ENCODE data around the gene UBE2D2. TPM values are rescaled to one million over a fixed set of nuclear protein-coding genes. Genes with fewer than 3 reads are reported as not detected.

Gene UBE2D2
- total and polyA plus RNA-seq, 2 of the 13 experiments (the other 11 are each of a cell fraction or from before 2014, with no cell fraction given), result 79.1 to 109 TPM

DNA sequence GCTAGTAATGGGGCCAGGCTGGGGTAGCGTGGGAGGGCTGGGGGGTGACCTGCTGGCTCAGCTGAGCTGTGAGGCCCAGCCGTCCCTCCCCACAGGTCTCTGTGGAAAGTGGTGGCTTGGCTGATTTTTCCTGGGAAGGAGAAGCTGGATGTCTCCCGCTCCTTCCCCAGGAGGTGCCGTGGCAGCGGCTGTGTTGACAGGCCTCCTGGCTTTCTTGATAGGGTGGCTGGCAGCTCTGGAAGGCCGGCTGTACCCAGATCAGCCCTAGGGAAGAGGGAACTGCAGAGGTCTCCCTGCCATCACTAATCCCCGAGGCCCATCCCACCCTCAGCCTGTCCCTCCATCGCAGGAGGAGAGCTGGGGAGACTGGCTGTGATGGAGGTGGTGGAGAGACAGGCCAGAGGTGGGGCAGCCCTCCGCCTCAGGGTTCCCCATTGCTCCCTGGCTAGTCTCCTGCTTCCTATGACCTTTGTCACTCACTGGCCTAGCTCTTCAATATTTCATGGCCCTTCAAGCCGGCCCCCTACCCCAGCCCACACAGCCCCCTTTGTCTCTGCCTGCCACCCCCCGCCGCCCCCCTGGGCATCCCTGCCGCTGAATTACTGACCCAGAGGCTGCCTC is 93.8 kb downstream of the UBE2D2 start (continued):
- TF ChIP-seq, protein P1, sequence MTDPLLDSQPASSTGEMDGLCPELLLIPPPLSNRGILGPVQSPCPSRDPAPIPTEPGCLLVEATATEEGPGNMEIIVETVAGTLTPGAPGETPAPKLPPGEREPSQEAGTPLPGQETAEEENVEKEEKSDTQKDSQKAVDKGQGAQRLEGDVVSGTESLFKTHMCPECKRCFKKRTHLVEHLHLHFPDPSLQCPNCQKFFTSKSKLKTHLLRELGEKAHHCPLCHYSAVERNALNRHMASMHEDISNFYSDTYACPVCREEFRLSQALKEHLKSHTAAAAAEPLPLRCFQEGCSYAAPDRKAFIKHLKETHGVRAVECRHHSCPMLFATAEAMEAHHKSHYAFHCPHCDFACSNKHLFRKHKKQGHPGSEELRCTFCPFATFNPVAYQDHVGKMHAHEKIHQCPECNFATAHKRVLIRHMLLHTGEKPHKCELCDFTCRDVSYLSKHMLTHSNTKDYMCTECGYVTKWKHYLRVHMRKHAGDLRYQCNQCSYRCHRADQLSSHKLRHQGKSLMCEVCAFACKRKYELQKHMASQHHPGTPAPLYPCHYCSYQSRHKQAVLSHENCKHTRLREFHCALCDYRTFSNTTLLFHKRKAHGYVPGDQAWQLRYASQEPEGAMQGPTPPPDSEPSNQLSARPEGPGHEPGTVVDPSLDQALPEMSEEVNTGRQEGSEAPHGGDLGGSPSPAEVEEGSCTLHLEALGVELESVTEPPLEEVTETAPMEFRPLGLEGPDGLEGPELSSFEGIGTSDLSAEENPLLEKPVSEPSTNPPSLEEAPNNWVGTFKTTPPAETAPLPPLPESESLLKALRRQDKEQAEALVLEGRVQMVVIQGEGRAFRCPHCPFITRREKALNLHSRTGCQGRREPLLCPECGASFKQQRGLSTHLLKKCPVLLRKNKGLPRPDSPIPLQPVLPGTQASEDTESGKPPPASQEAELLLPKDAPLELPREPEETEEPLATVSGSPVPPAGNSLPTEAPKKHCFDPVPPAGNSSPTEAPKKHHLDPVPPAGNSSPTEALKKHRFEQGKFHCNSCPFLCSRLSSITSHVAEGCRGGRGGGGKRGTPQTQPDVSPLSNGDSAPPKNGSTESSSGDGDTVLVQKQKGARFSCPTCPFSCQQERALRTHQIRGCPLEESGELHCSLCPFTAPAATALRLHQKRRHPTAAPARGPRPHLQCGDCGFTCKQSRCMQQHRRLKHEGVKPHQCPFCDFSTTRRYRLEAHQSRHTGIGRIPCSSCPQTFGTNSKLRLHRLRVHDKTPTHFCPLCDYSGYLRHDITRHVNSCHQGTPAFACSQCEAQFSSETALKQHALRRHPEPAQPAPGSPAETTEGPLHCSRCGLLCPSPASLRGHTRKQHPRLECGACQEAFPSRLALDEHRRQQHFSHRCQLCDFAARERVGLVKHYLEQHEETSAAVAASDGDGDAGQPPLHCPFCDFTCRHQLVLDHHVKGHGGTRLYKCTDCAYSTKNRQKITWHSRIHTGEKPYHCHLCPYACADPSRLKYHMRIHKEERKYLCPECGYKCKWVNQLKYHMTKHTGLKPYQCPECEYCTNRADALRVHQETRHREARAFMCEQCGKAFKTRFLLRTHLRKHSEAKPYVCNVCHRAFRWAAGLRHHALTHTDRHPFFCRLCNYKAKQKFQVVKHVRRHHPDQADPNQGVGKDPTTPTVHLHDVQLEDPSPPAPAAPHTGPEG (CRISPR knock-in tag; IDR thresholded peaks at IDR 0.05), result no peak
- 0 out of 2 replicates have a peak, but pooled peaks have one; percentile 10 for TF ChIP-seq HDAC2 (CRISPR knock-in tag; IDR thresholded peaks at IDR 0.05)
- TF ChIP-seq HNRNPL (IDR thresholded peaks at IDR 0.05; ENCODE audit: low read depth, low read length), result 0 out of 2 replicates have a peak, but pooled peaks have one; percentile 48
- no peak for TF ChIP-seq SMC3 (IDR thresholded peaks at IDR 0.05; ENCODE audit: low read length)
- no peak for TF ChIP-seq ZNF101 (CRISPR knock-in tag; IDR thresholded peaks at IDR 0.05; ENCODE audit: borderline replicate concordance, low read depth)
- TF ChIP-seq PCBP1 (IDR thresholded peaks at IDR 0.05; ENCODE audit: borderline replicate concordance, low read depth, low read length), result no peak
- no peak for TF ChIP-seq PHF20 (CRISPR knock-in tag; IDR thresholded peaks at IDR 0.05)
- TF ChIP-seq, protein P2, sequence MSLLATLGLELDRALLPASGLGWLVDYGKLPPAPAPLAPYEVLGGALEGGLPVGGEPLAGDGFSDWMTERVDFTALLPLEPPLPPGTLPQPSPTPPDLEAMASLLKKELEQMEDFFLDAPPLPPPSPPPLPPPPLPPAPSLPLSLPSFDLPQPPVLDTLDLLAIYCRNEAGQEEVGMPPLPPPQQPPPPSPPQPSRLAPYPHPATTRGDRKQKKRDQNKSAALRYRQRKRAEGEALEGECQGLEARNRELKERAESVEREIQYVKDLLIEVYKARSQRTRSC (CRISPR knock-in tag; IDR thresholded peaks at IDR 0.05; ENCODE audit: low read depth), result no peak
- TF ChIP-seq, protein P3, sequence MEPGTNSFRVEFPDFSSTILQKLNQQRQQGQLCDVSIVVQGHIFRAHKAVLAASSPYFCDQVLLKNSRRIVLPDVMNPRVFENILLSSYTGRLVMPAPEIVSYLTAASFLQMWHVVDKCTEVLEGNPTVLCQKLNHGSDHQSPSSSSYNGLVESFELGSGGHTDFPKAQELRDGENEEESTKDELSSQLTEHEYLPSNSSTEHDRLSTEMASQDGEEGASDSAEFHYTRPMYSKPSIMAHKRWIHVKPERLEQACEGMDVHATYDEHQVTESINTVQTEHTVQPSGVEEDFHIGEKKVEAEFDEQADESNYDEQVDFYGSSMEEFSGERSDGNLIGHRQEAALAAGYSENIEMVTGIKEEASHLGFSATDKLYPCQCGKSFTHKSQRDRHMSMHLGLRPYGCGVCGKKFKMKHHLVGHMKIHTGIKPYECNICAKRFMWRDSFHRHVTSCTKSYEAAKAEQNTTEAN (CRISPR knock-in tag; conservative IDR thresholded peaks at IDR 0.05), result no peak
- TF ChIP-seq ZBTB3 (CRISPR knock-in tag; IDR thresholded peaks at IDR 0.05; ENCODE audit: borderline replicate concordance, low read depth), result no peak
- TF ChIP-seq, protein P4, sequence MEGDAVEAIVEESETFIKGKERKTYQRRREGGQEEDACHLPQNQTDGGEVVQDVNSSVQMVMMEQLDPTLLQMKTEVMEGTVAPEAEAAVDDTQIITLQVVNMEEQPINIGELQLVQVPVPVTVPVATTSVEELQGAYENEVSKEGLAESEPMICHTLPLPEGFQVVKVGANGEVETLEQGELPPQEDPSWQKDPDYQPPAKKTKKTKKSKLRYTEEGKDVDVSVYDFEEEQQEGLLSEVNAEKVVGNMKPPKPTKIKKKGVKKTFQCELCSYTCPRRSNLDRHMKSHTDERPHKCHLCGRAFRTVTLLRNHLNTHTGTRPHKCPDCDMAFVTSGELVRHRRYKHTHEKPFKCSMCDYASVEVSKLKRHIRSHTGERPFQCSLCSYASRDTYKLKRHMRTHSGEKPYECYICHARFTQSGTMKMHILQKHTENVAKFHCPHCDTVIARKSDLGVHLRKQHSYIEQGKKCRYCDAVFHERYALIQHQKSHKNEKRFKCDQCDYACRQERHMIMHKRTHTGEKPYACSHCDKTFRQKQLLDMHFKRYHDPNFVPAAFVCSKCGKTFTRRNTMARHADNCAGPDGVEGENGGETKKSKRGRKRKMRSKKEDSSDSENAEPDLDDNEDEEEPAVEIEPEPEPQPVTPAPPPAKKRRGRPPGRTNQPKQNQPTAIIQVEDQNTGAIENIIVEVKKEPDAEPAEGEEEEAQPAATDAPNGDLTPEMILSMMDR (CRISPR knock-in tag; IDR thresholded peaks at IDR 0.05), result peak; percentile 43; the same call in 1 of the 2 replicates
- no peak for TF ChIP-seq TARDBP (CRISPR knock-in tag; IDR thresholded peaks at IDR 0.05)
- TF ChIP-seq CEBPG (CRISPR knock-in tag; IDR thresholded peaks at IDR 0.05), result no peak
- TF ChIP-seq ZNF607 (CRISPR knock-in tag; IDR thresholded peaks at IDR 0.05; ENCODE audit: borderline replicate concordance), result no peak
- TF ChIP-seq, protein P5, sequence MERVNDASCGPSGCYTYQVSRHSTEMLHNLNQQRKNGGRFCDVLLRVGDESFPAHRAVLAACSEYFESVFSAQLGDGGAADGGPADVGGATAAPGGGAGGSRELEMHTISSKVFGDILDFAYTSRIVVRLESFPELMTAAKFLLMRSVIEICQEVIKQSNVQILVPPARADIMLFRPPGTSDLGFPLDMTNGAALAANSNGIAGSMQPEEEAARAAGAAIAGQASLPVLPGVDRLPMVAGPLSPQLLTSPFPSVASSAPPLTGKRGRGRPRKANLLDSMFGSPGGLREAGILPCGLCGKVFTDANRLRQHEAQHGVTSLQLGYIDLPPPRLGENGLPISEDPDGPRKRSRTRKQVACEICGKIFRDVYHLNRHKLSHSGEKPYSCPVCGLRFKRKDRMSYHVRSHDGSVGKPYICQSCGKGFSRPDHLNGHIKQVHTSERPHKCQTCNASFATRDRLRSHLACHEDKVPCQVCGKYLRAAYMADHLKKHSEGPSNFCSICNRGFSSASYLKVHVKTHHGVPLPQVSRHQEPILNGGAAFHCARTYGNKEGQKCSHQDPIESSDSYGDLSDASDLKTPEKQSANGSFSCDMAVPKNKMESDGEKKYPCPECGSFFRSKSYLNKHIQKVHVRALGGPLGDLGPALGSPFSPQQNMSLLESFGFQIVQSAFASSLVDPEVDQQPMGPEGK (CRISPR knock-in tag; IDR thresholded peaks at IDR 0.05), result peak; percentile 76; the same call in 1 of the 2 replicates
- no peak for TF ChIP-seq PITX1 (CRISPR knock-in tag; IDR thresholded peaks at IDR 0.05)
- TF ChIP-seq BHLHE40 (IDR thresholded peaks at IDR 0.05; ENCODE audit: low read length), result no peak
- TF ChIP-seq ZNF749 (CRISPR knock-in tag; IDR thresholded peaks at IDR 0.05; ENCODE audit: borderline replicate concordance), result no peak
